Lower lobe of right lung (tissue), 2 donors: Measurements from ENCODE around the gene ZNF367. TPM values are rescaled to one million over a fixed set of nuclear protein-coding genes. Genes with fewer than 3 reads are reported as not detected.

ENCODE experiments used
- ATAC-seq, 2 donors: fragments of 200-7000 bp; cut with Tn5 transposase; one replicate each; pipeline ENCODE4 v1.9.1; 2020 to 2022; ENCODE audit warnings: mild to moderate bottlenecking in 2 of 2, moderate library complexity in 2 of 2
- DNase-seq: peaks from one replicate; pipeline ENCODE4 v3.0.0-alpha.2; 2020
- H3K27ac ChIP-seq: fragments of 200-600 bp; one replicate; pipeline ENCODE4 v1.8.0; 2022
- H3K27me3 ChIP-seq: fragments of 200-600 bp; one replicate; pipeline ENCODE4 v1.8.0; 2022; ENCODE audit warnings: low read depth
- H3K36me3 ChIP-seq: fragments of 200-600 bp; one replicate; pipeline ENCODE4 v1.8.0; 2022; ENCODE audit warnings: mild to moderate bottlenecking
- H3K4me1 ChIP-seq: fragments of 200-600 bp; one replicate; pipeline ENCODE4 v1.8.0; 2022
- H3K4me3 ChIP-seq: fragments of 200-600 bp; one replicate; pipeline ENCODE4 v1.8.0; 2022; ENCODE audit warnings: mild to moderate bottlenecking
- H3K9me3 ChIP-seq: fragments of 200-600 bp; one replicate; pipeline ENCODE4 v1.8.0; 2022
- intact Hi-C: fragments of 100-400 bp; cut with DNase I; formaldehyde crosslinking; loops from one replicate; pipeline ENCODE4 v1.11.0; 2022
- total RNA-seq: library from RNA; stranded (reverse); fragmentation: NEBNext Ultra II Directional; extraction: Animal tissue kit (Norgen Biotek cat#: 25700); gene quantifications from one replicate; pipeline ENCODE4 v1.2.1, GENCODE V29; 2021
- TF ChIP-seq, protein P1 (sequence below): fragments of 200-600 bp; IDR thresholded peaks from one replicate; pipeline ENCODE4 v1.8.0; 2022; ENCODE audit warnings: antibody characterized with exemption, mild to moderate bottlenecking
- donor health status: DM: no; HTN: yes; CAD: no; lungs with severe emphysema.

The ZNF367 gene
- total RNA-seq, 1 donor from 2014 or later = 1.1 TPM

DNA sequence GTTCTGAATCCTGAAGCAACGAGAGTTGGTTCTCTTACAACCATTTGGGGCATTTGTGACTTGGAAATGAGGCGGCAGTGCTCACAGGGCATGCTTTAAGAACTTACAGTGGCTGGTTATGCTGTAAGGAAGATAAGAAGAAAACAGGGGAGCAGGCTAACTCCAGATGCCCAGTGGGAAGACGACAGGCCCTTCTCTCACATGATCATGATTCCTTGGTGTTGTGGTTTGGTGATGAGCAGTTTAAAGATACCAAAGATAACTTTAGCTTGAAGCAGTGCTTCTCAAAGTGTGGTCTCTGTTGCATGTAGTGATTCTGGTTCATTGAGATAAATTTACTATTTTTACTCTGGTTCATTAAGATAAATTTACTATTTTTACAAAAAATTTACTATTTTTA is 29.2 kb upstream of the ZNF367 start:
- Histone ChIP-seq H3K27me3 (no peaks in the 10 kb centered on the region), H3K36me3 (no peaks in the 10 kb centered on the region), H3K27ac (no peak overlapping the region), H3K9me3 (no peaks in the 10 kb centered on the region), H3K4me3 (no peak overlapping the region), H3K4me1 (peaks cover 13% of the 10 kb centered on the region)
- ATAC-seq = no peak
- TF ChIP-seq, protein P1, sequence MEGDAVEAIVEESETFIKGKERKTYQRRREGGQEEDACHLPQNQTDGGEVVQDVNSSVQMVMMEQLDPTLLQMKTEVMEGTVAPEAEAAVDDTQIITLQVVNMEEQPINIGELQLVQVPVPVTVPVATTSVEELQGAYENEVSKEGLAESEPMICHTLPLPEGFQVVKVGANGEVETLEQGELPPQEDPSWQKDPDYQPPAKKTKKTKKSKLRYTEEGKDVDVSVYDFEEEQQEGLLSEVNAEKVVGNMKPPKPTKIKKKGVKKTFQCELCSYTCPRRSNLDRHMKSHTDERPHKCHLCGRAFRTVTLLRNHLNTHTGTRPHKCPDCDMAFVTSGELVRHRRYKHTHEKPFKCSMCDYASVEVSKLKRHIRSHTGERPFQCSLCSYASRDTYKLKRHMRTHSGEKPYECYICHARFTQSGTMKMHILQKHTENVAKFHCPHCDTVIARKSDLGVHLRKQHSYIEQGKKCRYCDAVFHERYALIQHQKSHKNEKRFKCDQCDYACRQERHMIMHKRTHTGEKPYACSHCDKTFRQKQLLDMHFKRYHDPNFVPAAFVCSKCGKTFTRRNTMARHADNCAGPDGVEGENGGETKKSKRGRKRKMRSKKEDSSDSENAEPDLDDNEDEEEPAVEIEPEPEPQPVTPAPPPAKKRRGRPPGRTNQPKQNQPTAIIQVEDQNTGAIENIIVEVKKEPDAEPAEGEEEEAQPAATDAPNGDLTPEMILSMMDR = no peak
- intact Hi-C loops = no loop called here
- DNase-seq = no peak

DNA sequence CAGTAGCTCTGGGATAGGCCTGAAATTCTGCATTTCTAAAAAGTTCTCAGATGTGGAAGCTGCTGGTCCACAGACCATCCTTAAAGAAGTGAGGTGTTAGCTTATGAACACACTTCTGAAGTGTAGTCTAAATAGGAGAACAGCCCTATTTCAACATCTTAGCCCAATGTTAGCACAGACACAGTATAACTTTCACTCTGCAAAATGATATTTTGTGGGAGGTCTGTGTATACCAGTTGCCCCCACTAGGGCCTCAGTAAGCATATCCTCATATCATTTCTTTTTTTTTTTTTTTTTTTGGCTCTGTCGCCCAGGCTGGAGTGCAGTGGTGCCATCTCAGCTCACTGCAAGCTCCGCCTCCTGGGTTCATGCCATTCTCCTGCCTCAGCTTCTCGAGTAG is 24.3 kb upstream of the ZNF367 start:
- TF ChIP-seq, protein P1 = no peak
- H3K27ac ChIP-seq = no peak overlapping the region

DNA sequence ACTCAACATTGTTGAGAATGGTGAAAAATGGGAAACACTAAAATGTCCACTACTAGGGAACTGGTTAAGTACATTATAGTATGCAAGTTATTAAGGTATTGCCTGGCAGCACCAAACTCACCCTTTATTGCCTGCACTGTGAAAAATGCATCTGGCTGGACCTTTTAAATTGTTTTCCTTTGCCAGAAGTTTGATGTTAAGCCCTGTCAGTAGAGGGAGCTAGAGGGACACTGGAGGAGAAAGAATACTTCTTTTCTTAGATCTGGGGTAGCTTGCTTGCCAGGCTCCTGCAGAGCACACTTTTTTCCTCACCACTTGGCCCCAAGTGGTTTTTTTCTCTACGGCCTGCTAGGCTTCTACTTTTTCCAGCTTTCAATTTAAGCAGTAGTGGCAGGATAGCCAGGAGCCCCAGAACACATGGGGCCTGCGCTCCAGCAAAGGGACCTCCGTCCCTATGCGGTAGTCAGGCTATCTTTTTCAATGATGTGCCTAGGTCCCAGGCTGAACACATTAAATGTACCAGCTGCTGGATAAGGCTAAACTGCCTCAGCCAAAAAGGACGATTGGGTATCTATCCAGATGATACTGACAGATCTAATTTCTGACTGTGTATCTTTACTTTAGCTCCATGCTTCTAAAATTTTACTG is 23.8 kb upstream of the ZNF367 start:
- no peak overlapping the region for H3K4me3 ChIP-seq
- no peaks in the 10 kb centered on the region for H3K27me3 ChIP-seq
- ATAC-seq = peak; percentile 78 to 84
- H3K4me1 ChIP-seq = no peaks in the 10 kb centered on the region
- no peak for DNase-seq
- TF ChIP-seq, protein P1 = peak; percentile 51
- no peaks in the 10 kb centered on the region for H3K9me3 ChIP-seq
- H3K27ac ChIP-seq = no peak overlapping the region
- intact Hi-C loops = no loop called here
- H3K36me3 ChIP-seq = no peaks in the 10 kb centered on the region

More for the DNA sequence above, 24.3 kb upstream of the ZNF367 start:
- Histone ChIP-seq H3K27me3 (no peaks in the 10 kb centered on the region), H3K4me3 (no peak overlapping the region), H3K4me1 (no peaks in the 10 kb centered on the region), H3K9me3 (no peaks in the 10 kb centered on the region), H3K36me3 (no peaks in the 10 kb centered on the region)
- DNase-seq = no peak
- intact Hi-C loops = no loop called here
- ATAC-seq = peak; percentile 54 to 58

DNA sequence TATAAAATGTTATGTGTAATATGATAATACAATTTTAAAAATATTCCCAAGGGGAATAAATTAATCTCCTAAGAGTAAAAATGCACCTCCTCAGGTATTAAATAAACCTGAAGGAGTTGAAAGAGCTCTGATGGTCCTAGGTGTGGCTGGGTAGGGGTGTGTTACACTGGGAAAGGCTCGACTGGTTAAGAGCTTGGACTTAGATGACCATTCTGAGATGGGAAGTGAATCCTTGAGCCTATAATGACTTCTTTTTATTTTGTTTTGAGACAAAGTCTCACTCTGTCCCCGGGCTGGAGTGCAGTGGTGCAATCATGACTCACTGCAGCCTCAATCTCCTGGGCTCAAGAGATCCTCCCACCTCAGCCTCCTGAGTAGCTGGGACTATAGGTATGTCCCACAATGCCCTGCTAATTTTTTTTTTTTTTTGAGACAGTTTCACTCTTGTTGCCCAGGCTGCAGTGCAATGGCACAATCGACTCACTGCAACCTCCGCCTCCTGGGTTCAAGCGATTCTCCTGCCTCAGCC is 22.6 kb upstream of the ZNF367 start:
- Histone ChIP-seq H3K4me1 (no peaks in the 10 kb centered on the region), H3K27me3 (no peaks in the 10 kb centered on the region), H3K4me3 (no peak overlapping the region), H3K27ac (no peak overlapping the region), H3K9me3 (no peaks in the 10 kb centered on the region), H3K36me3 (no peaks in the 10 kb centered on the region)
- ATAC-seq (no peak), DNase-seq (no peak)
- TF ChIP-seq, protein P1 = no peak
- intact Hi-C loops = no loop called here

DNA sequence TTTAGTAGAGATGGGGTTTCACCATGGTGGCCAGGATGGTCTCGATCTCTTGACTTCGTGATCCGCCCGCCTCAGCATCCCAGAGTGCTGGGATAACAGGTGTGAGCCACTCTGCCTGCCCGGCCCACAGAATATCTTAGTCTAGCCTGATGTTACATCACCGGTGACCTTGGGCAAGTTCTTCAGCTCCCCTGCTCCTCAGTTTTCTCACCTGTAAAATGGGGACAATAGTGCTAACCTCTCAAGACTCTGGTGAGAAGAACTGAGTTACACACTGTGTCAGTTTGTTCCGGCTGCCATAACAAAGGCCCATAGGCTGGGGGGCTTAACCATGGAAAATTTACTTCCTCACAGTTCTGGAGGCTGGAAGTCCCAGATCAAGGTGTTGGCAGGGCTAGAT is 19.3 kb upstream of the ZNF367 start:
- H3K9me3 ChIP-seq = peaks cover 3% of the 10 kb centered on the region
- no peak overlapping the region for H3K27ac ChIP-seq
- ATAC-seq (no peak), DNase-seq (no peak)
- H3K4me1 ChIP-seq = no peaks in the 10 kb centered on the region
- intact Hi-C loops = no loop called here
- no peak overlapping the region for H3K4me3 ChIP-seq
- no peaks in the 10 kb centered on the region for H3K27me3 ChIP-seq
- TF ChIP-seq, protein P1 = no peak
- no peaks in the 10 kb centered on the region for H3K36me3 ChIP-seq
